ENCODE results near the gene CXCL5.
"Not testable (repeated sequence)": the region's sequence is repeated elsewhere in the genome, so short reads cannot be mapped to it uniquely, and the experiment has no call there.

Gene CXCL5

GRCh38 chr4:73989031-73989430, 9.4 kb downstream of the CXCL5 start:
- no peak for TF ChIP-seq CTCF (IDR thresholded peaks at IDR 0.05; ENCODE audit: borderline replicate concordance, insufficient read depth, low read depth, low read length)
- H3K4me3 ChIP-seq (ENCODE audit: low read depth, low read length), result no peak overlapping the region

GRCh38 chr4:73988061-73988460, 10.4 kb downstream of the CXCL5 start, which contains the start of gene PPBP:
Gene PPBP, minus strand, starts transcription at chr4:73988190. Its CDS starts 87 bp downstream, at chr4:73988103.
- TF ChIP-seq CTCF (IDR thresholded peaks at IDR 0.05; ENCODE audit: borderline replicate concordance, insufficient read depth, low read depth, low read length), result no peak
- H3K4me3 ChIP-seq (ENCODE audit: low read depth, low read length), result no peak within 1 kb of the TSS

GRCh38 chr4:73985528-73985852, 13.0 kb downstream of the CXCL5 start:
- no peak for TF ChIP-seq CTCF (IDR thresholded peaks at IDR 0.05; ENCODE audit: borderline replicate concordance, insufficient read depth, low read depth, low read length)
- H3K4me3 ChIP-seq (ENCODE audit: low read depth, low read length), result no peak overlapping the region

- no peak for TF ChIP-seq CTCF (IDR thresholded peaks at IDR 0.05; ENCODE audit: borderline replicate concordance, insufficient read depth, low read depth, low read length)
- H3K4me3 ChIP-seq (ENCODE audit: low read depth, low read length), result no peak overlapping the region
Observed at GRCh38 chr4:73984736-73985527, 13.5 kb downstream of the CXCL5 start.

GRCh38 chr4:73981175-73981574, 17.3 kb downstream of the CXCL5 start:
- not testable (repeated sequence) for H3K4me3 ChIP-seq (ENCODE audit: low read depth, low read length)

- no peak for TF ChIP-seq CTCF (IDR thresholded peaks at IDR 0.05; ENCODE audit: borderline replicate concordance, insufficient read depth, low read depth, low read length)
- no peak overlapping the region for H3K4me3 ChIP-seq (ENCODE audit: low read depth, low read length)
Observed at GRCh38 chr4:73979407-73979957, 19.0 kb downstream of the CXCL5 start.

GRCh38 chr4:73978886-73979285, 19.6 kb downstream of the CXCL5 start:
- no peak for TF ChIP-seq CTCF (IDR thresholded peaks at IDR 0.05; ENCODE audit: borderline replicate concordance, insufficient read depth, low read depth, low read length)
- no peak overlapping the region for H3K4me3 ChIP-seq (ENCODE audit: low read depth, low read length)
